K562 (cell line): Measurements from ENCODE around the gene JPH3. TPM values are rescaled to one million over a fixed set of nuclear protein-coding genes. Genes with fewer than 3 reads are reported as not detected.
A peak's percentile ranks its signal among the peaks of the same experiment; 100 is the strongest.

Experiments
- ATAC-seq: fragments of 200-7000 bp; cut with Tn5 transposase; 3 replicates; pipeline ENCODE4 v1.9.1; 2020; ENCODE audit warnings: moderate library complexity
- BruUV-seq: library from RNA; stranded (reverse); fragments of 400-500 nt; replicated peaks from 2 replicates; lab custom pipeline; 2021; lab: Mats Ljungman, UMichigan
- CTCF ChIA-PET: fragments of 300-600 bp; formaldehyde crosslinking; extraction: SDS; loops from one replicate; lab custom pipeline; 2021; ENCODE audit warnings: low intra/inter-chr PET ratio; lab: Yijun Ruan, JAX
- POLR2A ChIA-PET: fragments of 300-600, 350-650 bp; sonication (Branson Sonifier 250); formaldehyde crosslinking; extraction: SDS; loops from one replicate; lab custom pipeline; 2021; ENCODE audit warnings: antibody characterized with exemption, inconsistent platforms; lab: Yijun Ruan, JAX
- DNase-seq, 4 experiments: peaks; one replicate each; pipeline versions ENCODE4 v3.0.0 to v3.0.0-alpha.2; 2011 to 2018; ENCODE audit warnings: low spot score in 3 of 4, mixed read lengths in 3 of 4; ENCODE audit errors: extremely low read depth in 1 of 4
- FAIRE-seq: peaks from 2 replicates; lab custom pipeline; 2011; peaks lifted over from hg19 to GRCh38; lab: Jason Lieb, UNC
- H2AFZ ChIP-seq: 2 replicates; pipeline ENCODE4 v1.6.0; 2011; ENCODE audit warnings: low read depth, low read length, control low read depth, inconsistent platforms
- H3K27ac ChIP-seq: fragments of 200-600 bp; 3 replicates; pipeline ENCODE4 v1.8.0; 2011; ENCODE audit warnings: low read depth, mild to moderate bottlenecking, control low read depth, inconsistent platforms, low read length, moderate library complexity, mixed read lengths; ENCODE audit errors: extremely low read depth
- H3K27me3 ChIP-seq, 2 experiments: fragments of 300-600 bp in 1 of 2; 2 replicates in 1 of 2; 3 replicates in 1 of 2; pipeline versions ENCODE4 v1.6.0 to v1.8.0; 2011; ENCODE audit warnings: inconsistent platforms in 2 of 2, low read length in 2 of 2, mild to moderate bottlenecking in 1 of 2, mixed read lengths in 1 of 2, moderate library complexity in 1 of 2; ENCODE audit not compliant: control insufficient read depth in 2 of 2, insufficient read depth in 2 of 2
- H3K36me3 ChIP-seq: fragments of 300-600 bp; 3 replicates; pipeline ENCODE4 v1.8.0; 2011; ENCODE audit warnings: mild to moderate bottlenecking, low read length, inconsistent platforms; ENCODE audit not compliant: control insufficient read depth, insufficient read depth
- H3K4me1 ChIP-seq, 2 experiments: fragments of 200-600 bp in 1 of 2; replicated peaks in 1 of 2; 2 replicates in 1 of 2; 3 replicates in 1 of 2; pipeline versions ENCODE4 v1.5.1 to v1.8.0; 2011; ENCODE audit warnings: inconsistent platforms in 2 of 2, low read length in 2 of 2, mild to moderate bottlenecking in 1 of 2, mixed read lengths in 1 of 2, moderate library complexity in 1 of 2; ENCODE audit not compliant: control insufficient read depth in 2 of 2, insufficient read depth in 2 of 2
- H3K4me2 ChIP-seq: 2 replicates; pipeline ENCODE4 v1.6.1; 2011; ENCODE audit warnings: low read length, control low read depth, inconsistent platforms, mixed read lengths; ENCODE audit not compliant: insufficient read depth
- H3K4me3 ChIP-seq: fragments of 200-600 bp; sonication (generic), shearing (Covaris generic); 2 replicates; pipeline ENCODE4 v1.5.1; 2016; ENCODE audit warnings: control low read depth, inconsistent platforms
- H3K79me2 ChIP-seq: fragments of 200-600 bp; 3 replicates; pipeline ENCODE4 v1.8.0; 2011; ENCODE audit warnings: low read length, inconsistent platforms; ENCODE audit not compliant: control insufficient read depth, insufficient read depth
- H3K9ac ChIP-seq, 2 experiments: 2 replicates each; pipeline versions ENCODE4 v1.6.0 to v1.6.1; 2011; ENCODE audit warnings: low read depth in 2 of 2, low read length in 2 of 2, control low read depth in 1 of 2, inconsistent platforms in 1 of 2, mild to moderate bottlenecking in 1 of 2, mixed read lengths in 1 of 2; ENCODE audit not compliant: insufficient read depth in 1 of 2
- H3K9me1 ChIP-seq: one replicate; pipeline ENCODE4 v1.6.0; 2011; ENCODE audit warnings: inconsistent platforms, mild to moderate bottlenecking, low read length, moderate library complexity; ENCODE audit not compliant: control insufficient read depth, insufficient read depth
- H3K9me3 ChIP-seq: replicated peaks from 2 replicates; pipeline ENCODE4 v1.5.1; 2011; ENCODE audit warnings: low read depth, low read length, inconsistent platforms; ENCODE audit not compliant: control insufficient read depth, insufficient read depth
- H4K20me1 ChIP-seq: replicated peaks from 2 replicates; pipeline ENCODE4 v1.6.1; 2011; ENCODE audit warnings: low read length, inconsistent platforms, mixed read lengths; ENCODE audit not compliant: control insufficient read depth, insufficient read depth
- BHLHE40 ChIP-seq: IDR thresholded peaks from 2 replicates; pipeline ENCODE4 v1.6.1; 2011; ENCODE audit warnings: low read length, improper control_type of control experiment
- CBFA2T2 ChIP-seq: fragments of 450-650 bp; conservative IDR thresholded peaks from 2 replicates; pipeline ENCODE4 v1.6.1; 2017; ENCODE audit warnings: mild to moderate bottlenecking
- CREM ChIP-seq: IDR thresholded peaks from 2 replicates; pipeline ENCODE4 v1.6.1; 2014; ENCODE audit warnings: antibody characterized with exemption, low read depth
- CTCFL ChIP-seq: IDR thresholded peaks from 2 replicates; pipeline ENCODE4 v1.6.1; 2011; ENCODE audit warnings: borderline replicate concordance, low read depth, mild to moderate bottlenecking, moderate library complexity, low read length; ENCODE audit not compliant: insufficient read depth, poor library complexity, severe bottlenecking
- GTF2F1 ChIP-seq: IDR thresholded peaks from 2 replicates; pipeline ENCODE4 v1.6.1; 2011; ENCODE audit warnings: low read depth, low read length, improper control_type of control experiment
- HBP1 ChIP-seq: fragments of 450-650 bp; formaldehyde crosslinking; IDR thresholded peaks from 2 replicates; pipeline ENCODE4 v1.4.0; 2022; ENCODE audit warnings: missing genetic modification characterization
- JUND ChIP-seq, 2 experiments: IDR thresholded peaks; 2 replicates in 1 of 2; 3 replicates in 1 of 2; pipeline ENCODE4 v1.6.1; 2011; ENCODE audit warnings: borderline replicate concordance in 2 of 2, low read depth in 2 of 2, low read length in 2 of 2, improper control_type of control experiment in 1 of 2, missing biosample characterization in 1 of 2, missing genetic modification characterization in 1 of 2, missing genetic modification reagents in 1 of 2
- MCM7 ChIP-seq, 2 experiments: fragments of 450-650 bp; IDR thresholded peaks; 2 replicates each; pipeline ENCODE4 v1.6.1; 2016 to 2018
- MYBL2 ChIP-seq, 2 experiments: fragments of 450-650 bp in 1 of 2; sonication (generic) in 1 of 2; formaldehyde crosslinking in 1 of 2; IDR thresholded peaks; 2 replicates each; pipeline versions ENCODE4 v1.6.1 to v1.8.1; 2017 to 2022; ENCODE audit warnings: borderline replicate concordance in 1 of 2, inconsistent platforms in 1 of 2, low read depth in 1 of 2, mild to moderate bottlenecking in 1 of 2, missing genetic modification reagents in 1 of 2, moderate library complexity in 1 of 2
- RAD21 ChIP-seq, 2 experiments: fragments of 250-450 bp in 1 of 2; fragments of 450-650 bp in 1 of 2; sonication (Bioruptor Pico) in 1 of 2; formaldehyde crosslinking in 1 of 2; IDR thresholded peaks in 1 of 2; conservative IDR thresholded peaks in 1 of 2; 2 replicates each; pipeline versions ENCODE4 v1.4.0 to v1.8.0; 2020 to 2022; ENCODE audit warnings: mild to moderate bottlenecking in 2 of 2, moderate library complexity in 1 of 2
- SMAD4 ChIP-seq: fragments of 250-450 bp; sonication (Bioruptor Pico); conservative IDR thresholded peaks from 2 replicates; pipeline ENCODE4 v1.8.0; 2021; ENCODE audit warnings: inconsistent platforms, mild to moderate bottlenecking, moderate library complexity
- SMC3 ChIP-seq: conservative IDR thresholded peaks from 2 replicates; pipeline ENCODE4 v1.6.1; 2011; ENCODE audit warnings: low read depth, low read length, improper control_type of control experiment; ENCODE audit not compliant: insufficient read depth
- STAT5B ChIP-seq: fragments of 250-450 bp; sonication (Bioruptor Pico); IDR thresholded peaks from 2 replicates; pipeline ENCODE4 v1.8.0; 2021; ENCODE audit warnings: mild to moderate bottlenecking, inconsistent platforms
- TAL1 ChIP-seq: fragments of 450-650 bp; IDR thresholded peaks from 2 replicates; pipeline ENCODE4 v1.6.1; 2016; ENCODE audit warnings: mild to moderate bottlenecking
- ZNF511 ChIP-seq: sonication (generic); formaldehyde crosslinking; IDR thresholded peaks from 2 replicates; pipeline ENCODE4 v1.8.0; 2022; ENCODE audit warnings: mild to moderate bottlenecking, missing genetic modification reagents
- WGBS: fragments of 100-300 bp; shearing (Covaris generic); methylation state at CpG from one replicate; pipeline ENCODE4 v1.1.6; 2016; ENCODE audit warnings: low coverage, mixed read lengths; ENCODE audit not compliant: insufficient coverage; ENCODE audit errors: missing lambda C conversion rate; 5-methylcytosine and 5-hydroxymethylcytosine counted together
- in situ Hi-C: fragments of 300-500 bp; cut with MboI; formaldehyde crosslinking; loops from 4 replicates; pipeline ENCODE4 v1.15.0; 2018; ENCODE audit warnings: inconsistent platforms, mixed read lengths
- intact Hi-C: fragments of 100-400 bp; cut with micrococcal nuclease; formaldehyde crosslinking; loops from 2 replicates; pipeline ENCODE4 v1.14.2; 2022
- polyA plus RNA-seq, 8 experiments: library from polyadenylated mRNA; depleted of rRNA in 4 of 8; stranded (reverse) in 5 of 8; unstranded in 3 of 8; fragments of >200 nt; fragmentation: Nextera tagmentation in 2 of 8; fragmentation: Illumina TruSeq in 1 of 8; extraction: Ambion mirVana in 2 of 8; extraction: Trizol in 1 of 8; gene quantifications; 2 replicates each; pipeline versions ENCODE4 v1.2.1 to v1.2.3, GENCODE V29; 2011 to 2014; ENCODE audit warnings: inconsistent platforms in 1 of 8, missing spikeins in 1 of 8
- total RNA-seq, 7 experiments: library from RNA; depleted of rRNA in 6 of 7; stranded (reverse); fragments of >200 nt in 6 of 7; fragmentation: Illumina TruSeq in 2 of 7; extraction: Trizol in 2 of 7; gene quantifications; 2 replicates each; pipeline versions ENCODE4 v1.2.1 to v1.2.3, GENCODE V29; 2011 to 2021; ENCODE audit warnings: low replicate concordance in 1 of 7

The JPH3 gene
- total and polyA plus RNA-seq, 9 of the 15 experiments (the other 6 are each of a cell fraction or from before 2014, with no cell fraction given) = 0.01 TPM; not detected in 8

DNA sequence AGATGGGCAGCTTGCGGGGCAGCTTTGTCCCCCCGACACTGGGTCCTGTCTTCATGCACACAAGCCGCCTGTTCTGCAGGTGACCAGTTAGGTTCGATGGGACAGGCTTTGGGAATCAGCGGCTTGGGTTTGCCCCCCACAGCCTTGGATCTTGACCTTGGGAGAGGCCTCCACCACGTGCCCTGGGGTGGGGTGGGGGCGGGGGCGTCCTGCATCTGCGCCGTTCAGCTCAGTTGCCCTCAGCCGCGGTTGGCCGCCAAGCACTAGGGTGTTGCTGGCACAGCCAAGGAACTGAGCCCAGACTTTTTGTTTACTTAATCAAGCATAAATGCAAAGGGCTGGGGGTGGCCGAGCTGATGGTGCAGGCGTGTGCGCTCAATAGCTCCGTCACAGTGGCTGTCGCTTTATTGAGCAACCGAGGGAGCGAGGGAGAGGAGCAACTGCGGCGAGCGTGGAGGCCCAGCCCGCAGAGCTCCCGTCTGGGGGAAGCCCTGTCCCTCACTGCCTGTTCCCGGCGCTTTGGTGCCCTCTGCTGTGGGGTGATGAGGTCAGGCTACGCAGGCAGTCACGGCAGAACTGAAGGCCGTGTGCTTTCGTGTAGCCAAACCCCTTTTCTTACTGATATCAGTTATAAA, 33.9 kb downstream of the JPH3 start:
- WGBS = 6% methylated on average over 25 of the region's 31 CpGs
- H3K9me3 ChIP-seq = no peaks in the 10 kb centered on the region
- POLR2A ChIA-PET = interaction anchor here (0.6 to 1.2 kb wide), 8 partner anchors 22 to 857 kb away, joined by 3 to 6 read pairs (median 3); partner anchors contain the start of gene KLHDC4
- H3K79me2 ChIP-seq = no peaks in the 10 kb centered on the region
- peaks cover 0 to 18% of the 10 kb centered on the region in 2 experiments; a peak in 3 of 5 replicates for H3K4me1 ChIP-seq
- H3K27ac ChIP-seq = no peak overlapping the region
- H2AFZ ChIP-seq = no peak overlapping the region
- no peak overlapping the region for H3K4me3 ChIP-seq
- in situ Hi-C loops (loop anchor here (5.0 to 25.0 kb wide), 2 partner anchors 49 to 1074 kb away; partner anchors contain the start of genes FOXC2 and MTHFSD), intact Hi-C loops (loop anchor here (5.0 to 10.0 kb wide), 4 partner anchors 84 to 1074 kb away; partner anchors contain the start of gene MAP1LC3B)
- ATAC-seq (peak; percentile 98), FAIRE-seq (peak; percentile 89), DNase-seq (peak; percentile 83 to 89 (median 84))
- peaks cover 36 to 79% of the 10 kb centered on the region in 2 experiments for H3K27me3 ChIP-seq
- peaks cover 4% of the 10 kb centered on the region for H3K9me1 ChIP-seq
- no TSS peak for BruUV-seq
- H4K20me1 ChIP-seq = peaks cover 10% of the 10 kb centered on the region; the same call in 1 of the 2 replicates
- CTCF ChIA-PET = interaction anchor here (0.7 to 3.8 kb wide), 7 partner anchors 48 to 1072 kb away, joined by 3 to 23 read pairs (median 11); partner anchors contain the start of gene C16orf95
- 0 out of 2 replicates have a peak overlapping the region, but pooled peaks have one; percentile 30 for H3K4me2 ChIP-seq
- no peaks in the 10 kb centered on the region for H3K36me3 ChIP-seq
- H3K9ac ChIP-seq = no peak overlapping the region
- no peak for TF ChIP-seq MCM7 (IDR thresholded peaks at IDR 0.05)
- 0 out of 2 replicates have a peak, but pooled peaks have one; percentile 28 for TF ChIP-seq JUND (IDR thresholded peaks at IDR 0.05; ENCODE audit: borderline replicate concordance, low read depth, low read length)
- TF ChIP-seq JUND (tag; IDR thresholded peaks at IDR 0.05; ENCODE audit: borderline replicate concordance, low read depth, low read length) = no peak
- no peak for TF ChIP-seq ZNF511 (CRISPR knock-in tag)
- TF ChIP-seq BHLHE40 = 0 out of 2 replicates have a peak, but pooled peaks have one; percentile 11
- TF ChIP-seq HBP1 (CRISPR knock-in tag) = no peak
- TF ChIP-seq CBFA2T2 = no peak
- peak; percentile 81 for TF ChIP-seq CREM
- no peak for TF ChIP-seq MYBL2 (IDR thresholded peaks at IDR 0.05; ENCODE audit: low read depth)
- no peak for TF ChIP-seq MYBL2 (CRISPR knock-in tag; IDR thresholded peaks at IDR 0.05; ENCODE audit: borderline replicate concordance)
- TF ChIP-seq TAL1 = no peak
- TF ChIP-seq RAD21 (CRISPR knock-in tag; conservative IDR thresholded peaks at IDR 0.05 in 1 of 2, IDR thresholded peaks at IDR 0.05 in 1 of 2) = peak; percentile 86 to 92
- peak; percentile 81 for TF ChIP-seq SMC3
- no peak for TF ChIP-seq GTF2F1
- TF ChIP-seq STAT5B (CRISPR knock-in tag) = no peak
- peak; percentile 83 for TF ChIP-seq CTCFL
- peak; percentile 29 for TF ChIP-seq SMAD4 (CRISPR knock-in tag)
